ENCODE results near the gene CLCN4.

Gene CLCN4

GRCh38 chrX:10177601-10178000, 20.8 kb downstream of the CLCN4 start:
- no peaks in the 10 kb centered on the region for H3K27me3 ChIP-seq (ENCODE audit: insufficient read depth, poor library complexity, severe bottlenecking)
- H3K27ac ChIP-seq (ENCODE audit: poor library complexity, severe bottlenecking): no peak overlapping the region
- DNase-seq (ENCODE audit: low spot score): no peak
- H3K4me1 ChIP-seq (ENCODE audit: insufficient read depth, poor library complexity, severe bottlenecking): peaks cover 7% of the 10 kb centered on the region
- H3K36me3 ChIP-seq (ENCODE audit: low read depth): no peaks in the 10 kb centered on the region
- no peak overlapping the region for H3K4me3 ChIP-seq (ENCODE audit: severe bottlenecking)
- no peaks in the 10 kb centered on the region for H3K9me3 ChIP-seq (ENCODE audit: severe bottlenecking)
- ATAC-seq (ENCODE audit: low read depth): no peak
- TF ChIP-seq CTCF (IDR thresholded peaks at IDR 0.05; ENCODE audit: poor library complexity, severe bottlenecking): no peak

GRCh38 chrX:10178866-10179463, 22.2 kb downstream of the CLCN4 start:
- H3K4me3 ChIP-seq (ENCODE audit: severe bottlenecking): no peak overlapping the region
- ATAC-seq (ENCODE audit: low read depth) (no peak), DNase-seq (ENCODE audit: low spot score) (no peak)
- no peak for TF ChIP-seq CTCF (IDR thresholded peaks at IDR 0.05; ENCODE audit: poor library complexity, severe bottlenecking)
- H3K36me3 ChIP-seq (ENCODE audit: low read depth): no peaks in the 10 kb centered on the region
- no peaks in the 10 kb centered on the region for H3K27me3 ChIP-seq (ENCODE audit: insufficient read depth, poor library complexity, severe bottlenecking)
- H3K9me3 ChIP-seq (ENCODE audit: severe bottlenecking): no peaks in the 10 kb centered on the region
- peaks cover 4% of the 10 kb centered on the region for H3K4me1 ChIP-seq (ENCODE audit: insufficient read depth, poor library complexity, severe bottlenecking)
- H3K27ac ChIP-seq (ENCODE audit: poor library complexity, severe bottlenecking): no peak overlapping the region

GRCh38 chrX:10183760-10184159, 27.0 kb downstream of the CLCN4 start:
- no peak overlapping the region for H3K4me3 ChIP-seq (ENCODE audit: severe bottlenecking)

GRCh38 chrX:10184411-10184810, 27.6 kb downstream of the CLCN4 start:
- Histone ChIP-seq H3K4me3 (ENCODE audit: severe bottlenecking) (no peak overlapping the region), H3K36me3 (ENCODE audit: low read depth) (no peaks in the 10 kb centered on the region), H3K27me3 (ENCODE audit: insufficient read depth, poor library complexity, severe bottlenecking) (no peaks in the 10 kb centered on the region), H3K27ac (ENCODE audit: poor library complexity, severe bottlenecking) (no peak overlapping the region), H3K9me3 (ENCODE audit: severe bottlenecking) (no peaks in the 10 kb centered on the region), H3K4me1 (ENCODE audit: insufficient read depth, poor library complexity, severe bottlenecking) (no peaks in the 10 kb centered on the region)
- TF ChIP-seq CTCF (IDR thresholded peaks at IDR 0.05; ENCODE audit: poor library complexity, severe bottlenecking): no peak
- no peak for ATAC-seq (ENCODE audit: low read depth)
- DNase-seq (ENCODE audit: low spot score): no peak

More at GRCh38 chrX:10183760-10184159, 27.0 kb downstream of the CLCN4 start:
- no peaks in the 10 kb centered on the region for H3K9me3 ChIP-seq (ENCODE audit: severe bottlenecking)
- TF ChIP-seq CTCF (IDR thresholded peaks at IDR 0.05; ENCODE audit: poor library complexity, severe bottlenecking): no peak
- no peak for DNase-seq (ENCODE audit: low spot score)
- H3K36me3 ChIP-seq (ENCODE audit: low read depth): no peaks in the 10 kb centered on the region
- H3K4me1 ChIP-seq (ENCODE audit: insufficient read depth, poor library complexity, severe bottlenecking): no peaks in the 10 kb centered on the region
- no peak for ATAC-seq (ENCODE audit: low read depth)
- no peaks in the 10 kb centered on the region for H3K27me3 ChIP-seq (ENCODE audit: insufficient read depth, poor library complexity, severe bottlenecking)
- no peak overlapping the region for H3K27ac ChIP-seq (ENCODE audit: poor library complexity, severe bottlenecking)

- H3K36me3 ChIP-seq (ENCODE audit: low read depth): no peaks in the 10 kb centered on the region
- ATAC-seq (ENCODE audit: low read depth) (no peak), DNase-seq (ENCODE audit: low spot score) (no peak)
- H3K27me3 ChIP-seq (ENCODE audit: insufficient read depth, poor library complexity, severe bottlenecking): no peaks in the 10 kb centered on the region
- no peak overlapping the region for H3K4me3 ChIP-seq (ENCODE audit: severe bottlenecking)
- no peaks in the 10 kb centered on the region for H3K9me3 ChIP-seq (ENCODE audit: severe bottlenecking)
- TF ChIP-seq CTCF (IDR thresholded peaks at IDR 0.05; ENCODE audit: poor library complexity, severe bottlenecking): no peak
- H3K4me1 ChIP-seq (ENCODE audit: insufficient read depth, poor library complexity, severe bottlenecking): no peaks in the 10 kb centered on the region
- no peak overlapping the region for H3K27ac ChIP-seq (ENCODE audit: poor library complexity, severe bottlenecking)
These were observed 29.6 kb downstream of the CLCN4 start for GRCh38 chrX:10186355-10186754.

All from RWPE2 (cell line).